Epithelial cell of esophagus (primary cell): ENCODE measurements around the gene MTA1.
A peak's percentile ranks its signal among the peaks of the same experiment; 100 is the strongest.

ENCODE experiments used
- DNase-seq: peaks from one replicate; pipeline ENCODE4 v3.0.0; 2010; ENCODE audit warnings: low read depth
- H3K4me3 ChIP-seq: 2 replicates; pipeline ENCODE4 v1.5.1; 2011; ENCODE audit warnings: mild to moderate bottlenecking, low read length, control low read depth
- CTCF ChIP-seq: IDR thresholded peaks from 2 replicates; pipeline ENCODE4 v1.5.1; 2011; ENCODE audit warnings: low read depth, mild to moderate bottlenecking, low read length, control low read depth, inconsistent platforms; ENCODE audit not compliant: insufficient read depth; ENCODE audit errors: missing control alignments

Gene MTA1

GRCh38 chr14:105458010-105458409, 38.4 kb downstream of the MTA1 start:
- TF ChIP-seq CTCF = no peak

GRCh38 chr14:105458571-105458970, 38.9 kb downstream of the MTA1 start:
- no peak overlapping the region for H3K4me3 ChIP-seq
- no peak for DNase-seq
- no peak for TF ChIP-seq CTCF

More at GRCh38 chr14:105458010-105458409, 38.4 kb downstream of the MTA1 start:
- no peak for DNase-seq
- H3K4me3 ChIP-seq = no peak overlapping the region

GRCh38 chr14:105460116-105460515, 40.5 kb downstream of the MTA1 start:
- no peak overlapping the region for H3K4me3 ChIP-seq
- no peak for TF ChIP-seq CTCF
- no peak for DNase-seq

- TF ChIP-seq CTCF = no peak
- no peak for DNase-seq
- no peak overlapping the region for H3K4me3 ChIP-seq
Observed at GRCh38 chr14:105460616-105461015, 41.0 kb downstream of the MTA1 start.

- TF ChIP-seq CTCF = no peak
- no peak for DNase-seq
- H3K4me3 ChIP-seq = no peak overlapping the region
Observed at GRCh38 chr14:105461903-105462302, 42.3 kb downstream of the MTA1 start.

GRCh38 chr14:105464501-105464900, 44.9 kb downstream of the MTA1 start:
- H3K4me3 ChIP-seq = no peak overlapping the region
- DNase-seq = no peak
- TF ChIP-seq CTCF = no peak

GRCh38 chr14:105465209-105466031, 45.8 kb downstream of the MTA1 start:
- peak; percentile 36 for DNase-seq
- TF ChIP-seq CTCF = no peak
- no peak overlapping the region for H3K4me3 ChIP-seq
